GM18951 (cell line): ENCODE data around the gene GNAL.
"Not testable (repeated sequence)": the region's sequence is repeated elsewhere in the genome, so short reads cannot be mapped to it uniquely, and the experiment has no call there.

Experiments used
- POLR2A ChIP-seq: IDR thresholded peaks from 4 replicates; pipeline ENCODE4 v1.6.1; 2011; ENCODE audit warnings: mild to moderate bottlenecking; ENCODE audit not compliant: insufficient read length, insufficient read depth; ENCODE audit errors: extremely low read depth
- in situ Hi-C: fragments of 300-500 bp; cut with MboI; formaldehyde crosslinking; loops from one replicate; pipeline ENCODE4 v1.12.0; 2022; ENCODE audit warnings: low sequenced_read_pairs, mixed read lengths, inconsistent platforms; ENCODE audit not compliant: unreplicated experiment

The GNAL gene

DNA sequence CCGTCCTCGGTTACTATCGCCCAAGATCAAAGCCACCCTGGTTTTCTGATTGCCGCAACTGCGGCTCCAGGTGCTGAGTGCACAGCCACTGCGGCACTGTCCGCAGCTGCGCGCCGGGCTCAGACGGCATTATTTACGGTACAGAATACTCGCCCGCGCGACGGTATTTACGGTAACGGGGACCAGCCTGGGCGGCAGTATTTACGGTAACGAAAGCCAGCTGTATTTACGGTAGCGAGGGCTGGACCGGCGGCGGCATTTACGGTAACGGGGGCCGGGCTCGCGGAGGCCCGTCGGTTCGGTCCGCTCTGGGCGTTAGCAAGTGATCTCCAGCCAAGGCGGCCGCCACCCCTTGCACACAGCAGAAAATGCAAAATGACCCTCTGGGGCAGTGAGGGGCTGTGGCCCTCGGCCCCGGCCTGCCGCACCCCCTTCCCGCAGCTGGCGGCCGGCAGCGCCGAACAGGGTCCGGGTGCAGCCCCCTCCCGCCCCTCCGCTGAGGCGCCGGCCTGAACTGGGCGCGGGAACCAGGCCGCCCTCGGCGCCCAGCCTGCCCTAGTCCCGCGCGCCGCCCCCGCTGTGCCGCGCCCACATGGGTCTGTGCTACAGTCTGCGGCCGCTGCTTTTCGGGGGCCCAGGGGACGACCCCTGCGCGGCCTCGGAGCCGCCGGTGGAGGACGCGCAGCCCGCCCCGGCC, at the start of gene GNAL:
GNAL (plus strand) TSS at position 293 of the 697 bp plus-strand sequence; CDS start at position 593, 300 bp downstream.
- in situ Hi-C loops = no loop called here
- TF ChIP-seq POLR2A = no peak

DNA sequence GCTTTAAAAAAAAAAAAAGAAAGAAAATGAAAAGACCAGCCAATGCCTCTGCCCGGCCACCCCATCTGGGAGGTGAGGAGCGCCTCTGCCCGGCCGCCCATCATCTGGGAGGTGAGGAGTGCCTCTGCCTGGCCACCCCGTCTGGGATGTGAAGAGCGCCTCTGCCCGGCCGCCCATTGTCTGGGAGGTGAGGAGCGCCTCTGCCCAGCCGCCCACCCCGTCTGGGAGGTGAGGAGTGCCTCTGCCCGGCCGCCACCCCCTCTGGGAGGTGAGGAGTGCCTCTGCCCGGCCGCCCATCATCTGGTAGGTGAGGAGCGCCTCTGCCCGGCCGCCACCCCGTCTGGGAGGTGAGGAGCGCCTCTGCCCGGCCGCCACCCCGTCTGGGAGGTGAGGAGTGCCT, 41.8 kb upstream of the GNAL start:
- in situ Hi-C loops = not testable (repeated sequence)

DNA sequence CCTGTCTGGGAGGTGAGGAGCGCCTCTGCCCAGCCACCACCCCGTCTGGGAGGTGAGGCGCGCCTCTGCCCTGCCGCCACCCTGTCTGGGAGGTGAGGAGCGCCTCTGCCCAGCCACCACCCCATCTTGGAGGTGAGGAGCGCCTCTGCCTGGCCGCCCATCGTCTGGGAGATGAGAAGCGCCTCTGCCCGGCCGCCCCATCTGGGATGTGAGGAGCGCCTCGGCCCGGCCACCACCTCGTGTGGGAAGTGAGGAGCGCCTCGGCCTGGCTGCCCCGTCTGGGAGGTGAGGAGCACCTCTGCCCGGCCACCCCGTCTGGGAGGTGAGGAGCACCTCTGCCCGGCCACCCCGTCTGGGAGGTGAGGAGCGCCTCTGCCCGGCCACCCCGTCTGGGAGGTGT, 41.3 kb upstream of the GNAL start:
- in situ Hi-C loops = not testable (repeated sequence)

DNA sequence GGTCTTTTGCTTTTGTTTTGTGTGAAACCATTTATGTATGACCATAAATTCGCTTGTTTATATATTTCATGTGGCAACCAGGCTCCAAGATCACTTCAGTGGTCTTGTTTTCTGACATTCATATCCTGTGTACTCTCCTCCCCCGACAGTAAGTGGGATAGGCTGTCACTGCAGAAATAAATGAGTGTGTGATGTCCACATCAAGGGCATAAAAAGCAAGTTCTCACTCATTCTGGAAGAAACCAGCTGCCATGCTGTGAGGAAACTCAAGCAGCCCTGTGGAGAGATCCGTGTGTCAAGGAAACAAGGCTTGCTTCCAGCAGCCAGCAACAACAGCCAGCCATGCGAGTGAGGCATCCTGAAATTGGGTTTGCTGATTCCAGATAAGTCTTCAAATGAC, 39.2 kb upstream of the GNAL start:
- TF ChIP-seq POLR2A = no peak
- in situ Hi-C loops = no loop called here

DNA sequence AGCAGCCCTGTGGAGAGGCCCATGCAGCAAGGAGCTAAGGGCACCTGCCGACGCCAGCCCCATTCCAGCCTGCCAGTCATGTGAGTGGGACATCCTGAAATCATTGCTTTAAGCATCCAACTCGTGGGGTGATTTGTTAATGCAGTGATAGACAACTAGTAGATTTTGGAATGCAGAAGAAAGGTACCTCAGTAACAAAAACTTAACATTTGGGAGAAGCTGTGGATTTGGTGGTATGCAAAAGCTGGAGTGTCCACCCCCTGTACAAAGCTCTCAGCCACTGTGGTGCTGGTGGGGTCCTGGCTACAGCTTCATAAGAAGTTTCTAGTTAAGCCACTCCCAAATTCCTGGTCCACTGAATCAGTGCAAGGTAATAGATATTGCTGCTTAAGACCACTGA, 37.2 kb upstream of the GNAL start:
- no peak for TF ChIP-seq POLR2A
- in situ Hi-C loops = no loop called here

DNA sequence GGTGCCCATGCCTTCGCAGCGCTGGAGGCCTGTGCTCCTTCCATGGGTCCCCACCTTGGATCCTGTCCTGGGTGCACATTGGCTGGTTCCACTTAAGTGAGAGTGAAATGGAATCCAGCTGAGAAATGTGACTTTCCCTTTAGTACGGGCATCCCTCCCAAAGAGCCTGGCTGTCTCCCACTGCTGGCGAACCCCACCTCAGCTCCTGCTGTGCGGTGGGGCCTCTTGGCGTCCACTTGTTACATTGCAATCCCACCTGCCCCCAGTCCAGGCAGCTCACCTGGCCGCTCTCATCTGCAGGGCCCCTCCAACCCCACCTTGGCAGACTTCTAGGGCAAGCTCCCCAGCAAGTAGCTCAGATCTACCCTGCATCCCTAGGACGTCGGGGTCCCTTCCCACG, 35.5 kb upstream of the GNAL start:
- TF ChIP-seq POLR2A = no peak
- in situ Hi-C loops = no loop called here

DNA sequence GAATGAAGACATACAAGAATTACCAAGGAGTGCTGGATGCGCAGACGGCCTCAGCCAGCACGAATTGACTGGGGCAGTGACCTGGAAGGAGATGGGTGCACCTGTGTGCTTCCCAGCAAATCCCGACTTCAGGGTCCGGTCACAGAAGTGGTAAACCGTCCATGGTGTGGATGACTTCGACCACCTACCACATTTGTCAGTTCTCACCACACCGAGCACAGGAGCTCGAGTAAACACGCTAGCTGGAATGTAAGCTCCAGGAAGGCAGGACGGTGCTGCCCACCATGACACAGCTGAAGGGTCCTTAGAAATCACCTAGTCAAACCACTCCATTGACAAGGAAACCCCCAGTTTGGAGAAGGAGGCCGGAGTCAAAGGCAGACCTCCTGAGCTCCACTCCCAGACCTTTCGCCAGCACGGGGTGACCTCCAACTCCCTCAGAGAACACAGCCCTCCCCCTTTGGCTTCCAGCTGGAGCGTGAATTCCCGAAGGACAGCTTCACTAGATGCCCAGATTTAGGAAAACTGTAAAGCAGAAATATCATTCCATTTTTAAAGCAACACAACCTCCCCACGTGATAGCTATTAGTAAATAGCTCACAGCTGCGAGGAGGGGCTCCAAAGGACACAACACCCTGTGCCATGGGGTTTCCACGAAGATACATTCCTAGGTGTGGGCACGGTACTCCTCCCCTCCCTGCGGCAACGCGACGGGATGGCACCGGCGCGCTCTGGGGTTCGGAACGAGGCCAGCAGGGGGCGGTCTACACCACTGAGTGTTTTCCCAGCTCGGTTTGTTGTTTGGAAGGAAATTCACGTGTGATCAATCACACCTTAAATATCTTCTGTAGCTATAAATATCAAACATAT, 34.1 kb upstream of the GNAL start:
- in situ Hi-C loops = no loop called here
- TF ChIP-seq POLR2A = no peak

DNA sequence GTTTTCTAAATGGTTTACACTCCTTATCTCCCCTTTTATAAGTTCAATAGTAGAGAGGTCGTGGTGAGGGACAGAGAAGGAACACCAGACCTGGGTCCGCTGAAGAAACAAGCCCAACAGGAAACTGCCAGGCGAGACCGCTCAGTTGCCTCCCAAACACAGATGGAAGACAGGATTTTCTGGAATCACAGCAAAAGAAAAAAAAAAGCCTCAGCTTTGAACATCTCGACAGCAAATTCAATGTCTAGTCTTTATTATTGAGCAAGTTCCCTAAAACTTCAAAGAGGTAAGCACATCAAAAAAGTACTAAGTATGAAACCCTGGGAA, 33.5 kb upstream of the GNAL start:
- no peak for TF ChIP-seq POLR2A
- in situ Hi-C loops = no loop called here

DNA sequence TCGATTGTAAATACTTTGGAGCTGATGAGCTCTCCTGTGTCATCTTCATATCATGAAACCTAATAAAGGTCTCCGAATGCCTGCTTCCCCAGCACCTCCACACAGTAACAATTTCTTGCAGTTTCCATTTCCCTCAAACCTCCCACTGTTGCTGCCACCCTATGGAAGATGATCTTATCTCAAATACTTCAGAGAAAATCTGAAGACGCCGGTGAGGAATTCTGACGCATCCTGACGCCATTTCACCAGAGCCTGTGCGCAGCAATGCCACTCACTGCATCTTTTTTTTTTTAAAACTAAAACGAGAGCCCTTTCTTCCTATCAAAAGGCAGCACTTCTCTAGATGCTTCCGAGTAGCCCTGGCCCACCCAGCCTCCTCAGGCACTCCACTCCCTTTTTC, 31.9 kb upstream of the GNAL start:
- in situ Hi-C loops = no loop called here
- no peak for TF ChIP-seq POLR2A

DNA sequence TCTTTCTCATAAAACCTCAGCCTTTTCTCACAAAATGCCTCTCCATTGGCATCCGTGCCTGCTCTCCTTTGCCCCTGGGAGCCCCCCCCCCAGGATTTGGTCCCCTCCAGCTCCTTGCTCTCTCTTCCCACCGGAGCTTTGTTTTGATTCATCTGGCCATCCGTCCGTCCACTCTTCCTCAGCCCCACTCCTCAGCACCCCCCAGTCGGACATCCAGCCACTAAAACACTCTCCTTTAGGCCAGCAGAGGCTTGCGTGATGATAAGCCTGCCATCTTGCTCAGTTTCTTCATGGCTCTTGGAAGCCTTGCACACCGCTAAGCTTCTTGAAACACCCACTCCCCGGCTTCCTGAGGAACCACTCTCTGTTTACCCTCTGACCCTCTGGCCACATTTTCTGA, 31.5 kb upstream of the GNAL start:
- no peak for TF ChIP-seq POLR2A
- in situ Hi-C loops = no loop called here

DNA sequence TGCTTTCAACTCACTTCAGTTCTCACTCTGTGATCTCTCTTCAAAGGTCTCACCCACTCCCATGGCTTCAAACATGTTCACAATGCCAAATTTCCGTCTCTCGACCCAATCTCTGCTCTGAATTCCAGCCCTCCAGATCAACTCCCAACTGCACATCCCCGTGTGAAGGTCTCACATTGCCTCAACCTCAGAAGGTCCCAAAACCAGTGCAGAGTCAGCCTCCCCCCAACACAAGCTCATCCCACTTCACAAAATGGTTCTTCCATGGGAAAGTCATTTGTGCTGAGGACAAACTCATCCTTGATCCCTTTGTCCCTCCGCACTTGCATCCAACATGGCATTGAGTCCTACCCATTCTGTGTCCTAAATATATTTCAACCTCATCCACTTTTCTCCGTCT, 31.0 kb upstream of the GNAL start:
- no peak for TF ChIP-seq POLR2A
- in situ Hi-C loops = no loop called here

DNA sequence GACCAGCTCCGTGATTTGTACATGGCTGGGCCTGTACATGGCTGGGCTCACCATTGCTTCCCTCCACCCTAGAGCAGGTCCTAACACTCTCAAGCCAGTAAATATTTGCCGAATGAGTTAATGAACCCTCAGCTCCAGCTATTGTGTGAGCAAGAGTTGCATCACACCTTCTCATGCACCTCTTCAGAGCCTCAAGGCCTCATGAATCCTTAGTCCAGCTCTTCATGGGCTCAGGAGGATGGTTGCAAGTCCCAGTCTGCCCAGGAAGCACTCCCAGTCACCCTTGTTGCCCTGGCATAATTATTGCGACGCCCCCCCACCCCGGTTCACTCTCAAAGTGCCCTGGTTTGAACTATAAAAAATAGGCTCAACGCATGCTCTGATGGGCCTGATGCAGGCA, 30.1 kb upstream of the GNAL start:
- in situ Hi-C loops = no loop called here
- no peak for TF ChIP-seq POLR2A

DNA sequence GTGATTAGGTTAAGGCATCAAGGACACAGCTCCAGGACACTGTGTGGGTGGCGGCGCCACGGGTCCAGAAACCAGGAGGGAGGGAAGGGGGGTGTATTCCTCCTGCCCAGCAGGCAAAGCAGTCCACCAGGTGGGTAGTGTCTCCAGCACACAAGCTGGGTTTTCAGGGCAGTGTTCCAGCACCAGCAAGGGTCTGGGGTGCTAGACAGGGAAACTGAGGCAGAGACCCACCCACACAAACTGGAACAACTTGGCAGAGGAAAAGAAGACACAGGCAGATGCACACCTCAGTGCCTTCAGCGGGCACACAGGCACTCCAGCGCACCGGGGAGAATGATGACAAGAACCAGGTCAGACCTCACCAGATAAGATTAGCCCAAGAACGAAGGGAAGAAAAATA, 28.4 kb upstream of the GNAL start:
- TF ChIP-seq POLR2A = no peak
- in situ Hi-C loops = no loop called here

DNA sequence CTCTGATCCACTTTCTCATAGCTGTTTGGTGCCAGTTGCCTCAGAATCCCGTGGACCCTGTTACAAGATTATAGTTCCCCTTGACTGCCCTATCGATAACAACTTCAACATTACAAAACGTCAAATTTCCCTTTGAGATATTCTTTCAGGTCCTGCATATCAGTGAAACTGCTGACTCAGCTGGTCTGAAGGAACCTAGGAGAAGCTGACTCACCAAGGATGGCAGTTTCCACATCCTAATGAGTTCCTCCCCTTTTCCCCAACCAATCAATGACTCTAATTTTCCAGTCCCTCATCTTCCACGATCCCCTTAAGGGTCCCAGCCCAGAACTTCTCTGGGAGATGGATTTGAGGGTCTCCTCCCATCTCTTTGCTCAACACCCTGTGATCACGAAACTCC, 27.6 kb upstream of the GNAL start:
- no peak for TF ChIP-seq POLR2A
- in situ Hi-C loops = no loop called here

DNA sequence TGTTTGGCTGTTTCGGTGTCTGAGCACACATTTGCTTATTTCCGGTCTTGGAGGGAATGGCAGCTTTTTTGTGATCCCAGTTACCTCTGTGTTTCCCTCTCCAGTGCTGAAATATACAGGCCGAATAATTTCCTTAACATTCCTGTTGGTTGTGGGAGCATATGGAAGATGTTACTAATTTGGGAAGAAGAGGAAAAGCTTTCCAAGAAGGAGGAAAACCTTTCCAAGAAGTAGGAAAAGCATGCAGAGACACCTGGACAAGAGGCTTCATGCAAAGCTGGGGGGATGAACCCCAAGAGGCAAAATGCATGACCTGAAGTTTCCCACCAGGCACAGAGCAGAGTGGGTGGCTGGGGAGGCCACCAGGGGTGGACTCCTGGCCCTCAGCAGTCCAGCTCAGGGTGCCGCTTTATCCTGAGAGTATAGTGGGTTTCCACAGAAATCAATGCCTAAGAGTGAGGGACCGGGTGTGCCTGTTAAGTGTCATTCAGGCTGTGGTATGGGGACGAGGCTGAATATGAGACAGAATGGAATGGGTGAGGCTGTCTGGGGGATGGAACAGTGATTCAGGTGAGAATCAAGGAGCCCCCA, 25.5 kb upstream of the GNAL start:
- in situ Hi-C loops = no loop called here

More for the DNA sequence above, 25.5 kb upstream of the GNAL start:
- TF ChIP-seq POLR2A = no peak
